Measurements from ENCODE around the gene TMEM33.

TMEM33 gene

GRCh38 chr4:41940834-41941233 lies 5.6 kb downstream of the TMEM33 start:
- DNase-seq: no peak

- DNase-seq: no peak
Measured at GRCh38 chr4:41943506-41943905, 8.3 kb downstream of the TMEM33 start.

GRCh38 chr4:41944089-41944488 lies 8.9 kb downstream of the TMEM33 start:
- DNase-seq: no peak

- no peak for DNase-seq
Measured at GRCh38 chr4:41949531-41949930, 14.3 kb downstream of the TMEM33 start.

GRCh38 chr4:41957634-41958033 lies 22.4 kb downstream of the TMEM33 start:
- no peak for DNase-seq

- DNase-seq: no peak
Measured at GRCh38 chr4:41963105-41963504, 27.9 kb downstream of the TMEM33 start.

GRCh38 chr4:41964401-41964800 lies 29.2 kb downstream of the TMEM33 start:
- no peak for DNase-seq

- no peak for DNase-seq
Measured at GRCh38 chr4:41967392-41967791, 32.2 kb downstream of the TMEM33 start.

- DNase-seq: no peak
Measured at GRCh38 chr4:41969671-41970070, 34.4 kb downstream of the TMEM33 start.

GRCh38 chr4:41975341-41975740 lies 40.1 kb downstream of the TMEM33 start:
- DNase-seq: no peak

- no peak for DNase-seq
Measured at GRCh38 chr4:41976775-41977516, 41.7 kb downstream of the TMEM33 start.

GRCh38 chr4:41977709-41978108 lies 42.5 kb downstream of the TMEM33 start:
- no peak for DNase-seq

- no peak for DNase-seq
Measured at GRCh38 chr4:41981456-41981855, 46.2 kb downstream of the TMEM33 start, which contains the start of gene DCAF4L1. TSS of gene DCAF4L1 (plus strand) at chr4:41981756. CDS start at chr4:41981793, 37 bp downstream.

GRCh38 chr4:41982716-41983115 lies 47.5 kb downstream of the TMEM33 start:
- no peak for DNase-seq

- DNase-seq: no peak
Measured at GRCh38 chr4:41985151-41985550, 49.9 kb downstream of the TMEM33 start.

- DNase-seq: no peak
Measured at GRCh38 chr4:41989994-41990364, 54.8 kb downstream of the TMEM33 start.

GRCh38 chr4:41990365-41991111 lies 55.3 kb downstream of the TMEM33 start, which contains the start of gene SLC30A9:
TSS of gene SLC30A9 (plus strand) at chr4:41990530. CDS start at chr4:41990652, 122 bp downstream.
- peak; percentile 89 for DNase-seq

- DNase-seq: no peak
Measured at GRCh38 chr4:41991916-41992767, 56.9 kb downstream of the TMEM33 start.

- no peak for DNase-seq
Measured at GRCh38 chr4:41992967-41993857, 58.0 kb downstream of the TMEM33 start.

- no peak for DNase-seq
Measured at GRCh38 chr4:41994461-41994985, 59.3 kb downstream of the TMEM33 start.

GRCh38 chr4:41998019-41998418 lies 62.8 kb downstream of the TMEM33 start:
- no peak for DNase-seq

- DNase-seq: no peak
Measured at GRCh38 chr4:41999321-41999720, 64.1 kb downstream of the TMEM33 start.

Data from activated gamma-delta T cell treated with Interleukin-2 at 50 U/mL for 16 hours (primary cell).